ENCODE results near the gene CARF. TPM values are rescaled to one million over a fixed set of nuclear protein-coding genes. Genes with fewer than 3 reads are reported as not detected.

Gene CARF
- total and polyA plus RNA-seq, 2 experiments from 2014 or later = 5.1 to 13.7 TPM

- DNase-seq (ENCODE audit: low spot score) = no peak
- no peaks in the 10 kb centered on the region for H3K79me2 ChIP-seq
- no peaks in the 10 kb centered on the region for H3K36me3 ChIP-seq (replicated peaks; ENCODE audit: insufficient read depth, low read depth)
Observed at GRCh38 chr2:202950592-202950991, 38.5 kb downstream of the CARF start.

GRCh38 chr2:202960524-202960923, 48.4 kb downstream of the CARF start:
- H3K4me2 ChIP-seq = no peak overlapping the region
- WGBS (ENCODE audit: low lambda C conversion rate, missing lambda C conversion rate) = 98% methylated on average over 2 of the region's 6 CpGs
- H3K36me3 ChIP-seq (replicated peaks; ENCODE audit: insufficient read depth, low read depth) = no peaks in the 10 kb centered on the region
- TF ChIP-seq EZH2phosphoT487 (IDR thresholded peaks at IDR 0.05; ENCODE audit: low read depth, severe bottlenecking, unreplicated experiment) (no peak), EZH2 (IDR thresholded peaks at IDR 0.05; ENCODE audit: borderline replicate concordance) (no peak), CTCF (IDR thresholded peaks at IDR 0.05; ENCODE audit: poor library complexity) (no peak)
- no peaks in the 10 kb centered on the region for H3K4me1 ChIP-seq (ENCODE audit: insufficient read depth)
- DNase-seq (ENCODE audit: low spot score) = no peak
- no peak overlapping the region for H3K4me3 ChIP-seq
- no peaks in the 10 kb centered on the region for H3K9me3 ChIP-seq (ENCODE audit: low read depth)
- no peaks in the 10 kb centered on the region for H3K27me3 ChIP-seq
- H3K79me2 ChIP-seq = no peaks in the 10 kb centered on the region
- no peaks in the 10 kb centered on the region for H3K9me2 ChIP-seq (replicated peaks; ENCODE audit: insufficient read depth)
- no peaks in the 10 kb centered on the region for H4K20me1 ChIP-seq (ENCODE audit: insufficient read depth, poor library complexity, severe bottlenecking)
- no peak overlapping the region for H2AFZ ChIP-seq
- H3K27ac ChIP-seq = no peak overlapping the region

More at GRCh38 chr2:202950592-202950991, 38.5 kb downstream of the CARF start:
- H3K9me3 ChIP-seq (ENCODE audit: low read depth) = peaks cover 12% of the 10 kb centered on the region
- H4K20me1 ChIP-seq (ENCODE audit: insufficient read depth, poor library complexity, severe bottlenecking) = no peaks in the 10 kb centered on the region
- H3K4me3 ChIP-seq = no peak overlapping the region
- no peak for TF ChIP-seq EZH2 (IDR thresholded peaks at IDR 0.05; ENCODE audit: borderline replicate concordance)
- no peak for TF ChIP-seq CTCF (IDR thresholded peaks at IDR 0.05; ENCODE audit: poor library complexity)
- TF ChIP-seq EZH2phosphoT487 (IDR thresholded peaks at IDR 0.05; ENCODE audit: low read depth, severe bottlenecking, unreplicated experiment) = no peak
- H2AFZ ChIP-seq = no peak overlapping the region
- WGBS (ENCODE audit: low lambda C conversion rate, missing lambda C conversion rate) = 79% methylated on average over 2 of the region's 2 CpGs
- no peak overlapping the region for H3K4me2 ChIP-seq
- H3K9me2 ChIP-seq (replicated peaks; ENCODE audit: insufficient read depth) = no peaks in the 10 kb centered on the region
- no peak overlapping the region for H3K27ac ChIP-seq
- no peaks in the 10 kb centered on the region for H3K4me1 ChIP-seq (ENCODE audit: insufficient read depth)
- no peaks in the 10 kb centered on the region for H3K27me3 ChIP-seq

- no peaks in the 10 kb centered on the region for H3K9me3 ChIP-seq (ENCODE audit: low read depth)
Observed at GRCh38 chr2:202963712-202964111, 51.6 kb downstream of the CARF start.

More at GRCh38 chr2:202963712-202964111, 51.6 kb downstream of the CARF start:
- Histone ChIP-seq H3K4me1 (ENCODE audit: insufficient read depth) (no peaks in the 10 kb centered on the region), H3K4me3 (no peak overlapping the region), H3K27me3 (no peaks in the 10 kb centered on the region), H3K27ac (no peak overlapping the region), H3K79me2 (no peaks in the 10 kb centered on the region), H3K36me3 (replicated peaks; ENCODE audit: insufficient read depth, low read depth) (no peaks in the 10 kb centered on the region), H2AFZ (no peak overlapping the region), H4K20me1 (ENCODE audit: insufficient read depth, poor library complexity, severe bottlenecking) (no peaks in the 10 kb centered on the region), H3K4me2 (no peak overlapping the region), H3K9me2 (replicated peaks; ENCODE audit: insufficient read depth) (no peaks in the 10 kb centered on the region)
- no peak for DNase-seq (ENCODE audit: low spot score)
- WGBS (ENCODE audit: low lambda C conversion rate, missing lambda C conversion rate) = 95% methylated on average over 4 of the region's 4 CpGs
- TF ChIP-seq EZH2phosphoT487 (IDR thresholded peaks at IDR 0.05; ENCODE audit: low read depth, severe bottlenecking, unreplicated experiment) = no peak
- TF ChIP-seq CTCF (IDR thresholded peaks at IDR 0.05; ENCODE audit: poor library complexity) = no peak
- no peak for TF ChIP-seq EZH2 (IDR thresholded peaks at IDR 0.05; ENCODE audit: borderline replicate concordance)
